HepG2 (cell line): ENCODE data around the gene TAPBP. TPM values are rescaled to one million over a fixed set of nuclear protein-coding genes. Genes with fewer than 3 reads are reported as not detected.

Experiments used
- AGO2 ChIP-seq: fragments of 200-400 bp; formaldehyde crosslinking; optimal IDR thresholded peaks from 2 replicates; pipeline ENCODE3; 2017; ENCODE audit warnings: mild to moderate bottlenecking, low read depth, low read length, moderate library complexity
- CTCF ChIP-seq: sonication (generic); formaldehyde crosslinking; IDR thresholded peaks from 2 replicates; pipeline ENCODE4 v1.5.0; 2020; ENCODE audit warnings: mild to moderate bottlenecking, missing genetic modification reagents, moderate library complexity
- IRF1 ChIP-seq: sonication (generic); formaldehyde crosslinking; IDR thresholded peaks from 2 replicates; pipeline ENCODE4 v1.4.0; 2020; ENCODE audit warnings: low read depth, mild to moderate bottlenecking, missing genetic modification reagents
- KMT2B ChIP-seq: IDR thresholded peaks from 2 replicates; pipeline ENCODE4 v1.6.1; 2016; ENCODE audit warnings: missing genetic modification reagents, missing compliant biosample characterization
- MAFK ChIP-seq, 2 experiments: IDR thresholded peaks in 1 of 2; conservative IDR thresholded peaks in 1 of 2; 2 replicates each; pipeline ENCODE4 v1.6.1; 2011; ENCODE audit warnings: improper control_type of control experiment in 2 of 2, low read length in 2 of 2
- MYPOP ChIP-seq: sonication (generic); formaldehyde crosslinking; IDR thresholded peaks from 2 replicates; pipeline ENCODE4 v1.8.1; 2023; ENCODE audit warnings: mild to moderate bottlenecking, moderate library complexity, missing genetic modification reagents
- RELA ChIP-seq: sonication (generic); formaldehyde crosslinking; IDR thresholded peaks from 2 replicates; pipeline ENCODE4 v1.4.0; 2020; ENCODE audit warnings: missing genetic modification reagents
- TEAD3 ChIP-seq: optimal IDR thresholded peaks from 2 replicates; pipeline ENCODE3; 2016; ENCODE audit warnings: borderline replicate concordance
- TGIF2 ChIP-seq: IDR thresholded peaks from 2 replicates; pipeline ENCODE4 v1.6.1; 2016; ENCODE audit warnings: control low read depth, missing compliant biosample characterization
- TIGD3 ChIP-seq: sonication (generic); formaldehyde crosslinking; IDR thresholded peaks from 2 replicates; pipeline ENCODE4 v1.5.1; 2020; ENCODE audit warnings: mild to moderate bottlenecking, missing genetic modification reagents, borderline replicate concordance
- YEATS4 ChIP-seq: sonication (generic); formaldehyde crosslinking; IDR thresholded peaks from 2 replicates; pipeline ENCODE4 v1.4.0; 2020; ENCODE audit warnings: missing genetic modification reagents, borderline replicate concordance
- ZBED4 ChIP-seq: sonication (generic); formaldehyde crosslinking; IDR thresholded peaks from 2 replicates; pipeline ENCODE4 v1.4.0; 2020; ENCODE audit warnings: missing genetic modification reagents, borderline replicate concordance
- ZBTB1 ChIP-seq: sonication (generic); formaldehyde crosslinking; IDR thresholded peaks from 2 replicates; pipeline ENCODE4 v1.4.0; 2020; ENCODE audit warnings: missing genetic modification reagents, borderline replicate concordance
- ZNF276 ChIP-seq: sonication (generic); formaldehyde crosslinking; IDR thresholded peaks from 2 replicates; pipeline ENCODE4 v1.4.0; 2020; ENCODE audit warnings: mild to moderate bottlenecking, low read depth, missing genetic modification reagents
- ZNF354B ChIP-seq: sonication (generic); formaldehyde crosslinking; IDR thresholded peaks from 2 replicates; pipeline ENCODE4 v1.8.0; 2022; ENCODE audit warnings: mild to moderate bottlenecking, missing genetic modification reagents
- ZNF776 ChIP-seq: sonication (generic); formaldehyde crosslinking; IDR thresholded peaks from 2 replicates; pipeline ENCODE4 v1.4.0; 2020; ENCODE audit warnings: mild to moderate bottlenecking, missing genetic modification reagents
- ZNF839 ChIP-seq: sonication (generic); formaldehyde crosslinking; IDR thresholded peaks from 2 replicates; pipeline ENCODE4 v1.4.0; 2020; ENCODE audit warnings: missing genetic modification reagents, mild to moderate bottlenecking, borderline replicate concordance
- polyA plus RNA-seq, 8 experiments: library from polyadenylated mRNA; depleted of rRNA in 3 of 8; stranded (reverse) in 7 of 8; unstranded in 1 of 8; fragments of >200 nt; fragmentation: Illumina TruSeq in 4 of 8; extraction: Trizol in 4 of 8; gene quantifications; 2 replicates each; pipeline versions ENCODE4 v1.2.1 to v1.2.3, GENCODE V29; 2011 to 2016; ENCODE audit warnings: low read depth in 4 of 8, missing spikeins in 1 of 8, mixed read lengths in 1 of 8; ENCODE audit not compliant: insufficient read depth in 1 of 8
- total RNA-seq, 5 experiments: library from RNA; depleted of rRNA; stranded (reverse); fragments of >200 nt; fragmentation: Illumina TruSeq; extraction: Trizol; gene quantifications; 2 replicates each; pipeline ENCODE4 v1.2.3, GENCODE V29; 2016; ENCODE audit warnings: low read depth in 1 of 5

Gene TAPBP
- total and polyA plus RNA-seq, 2 of the 13 experiments (the other 11 are each of a cell fraction or from before 2014, with no cell fraction given): 27.4 to 32.3 TPM

- TF ChIP-seq IRF1 (CRISPR knock-in tag) (no peak), YEATS4 (peak; percentile 65), KMT2B (CRISPR knock-in tag) (peak; percentile 81), MAFK (conservative IDR thresholded peaks at IDR 0.05 in 1 of 2, IDR thresholded peaks at IDR 0.05 in 1 of 2; ENCODE audit: low read length in 2 of 2) (no peak), ZBED4 (CRISPR knock-in tag) (no peak; the same call in 1 of the 2 replicates), ZNF354B (CRISPR knock-in tag) (peak; percentile 42; the same call in 1 of the 2 replicates), TGIF2 (CRISPR knock-in tag) (peak; percentile 85), TEAD3 (CRISPR knock-in tag) (peak; percentile 32), ZNF776 (CRISPR knock-in tag) (no peak), RELA (CRISPR knock-in tag) (no peak), ZNF276 (CRISPR knock-in tag) (peak; percentile 85; the same call in 1 of the 2 replicates), TIGD3 (CRISPR knock-in tag) (no peak), MYPOP (CRISPR knock-in tag) (peak; percentile 84), ZBTB1 (CRISPR knock-in tag) (no peak), AGO2 (peak; percentile 97), ZNF839 (CRISPR knock-in tag) (0 out of 2 replicates have a peak, but pooled peaks have one; percentile 33), CTCF (CRISPR knock-in tag) (peak; percentile 98)
Measured at GRCh38 chr6:33299237-33299944, 14.5 kb downstream of the TAPBP start (continued).
